ENCODE data around the gene PRRG2. TPM values are rescaled to one million over a fixed set of nuclear protein-coding genes. Genes with fewer than 3 reads are reported as not detected.

Gene PRRG2
- total RNA-seq, 1 experiment from 2014 or later, result 17.0 TPM

GRCh38 chr19:49639401-49640112, 58.4 kb downstream of the PRRG2 start:
- ATAC-seq, result no peak
- Histone ChIP-seq H3K27ac (ENCODE audit: low read length) (peak overlapping the region; percentile 41), H3K9me2 (replicated peaks; ENCODE audit: low read length) (no peaks in the 10 kb centered on the region), H3K9ac (ENCODE audit: low read length) (peak overlapping the region; percentile 78), H2AFZ (ENCODE audit: low read length) (peak overlapping the region; percentile 51), H3K9me3 (ENCODE audit: low read length) (no peaks in the 10 kb centered on the region), H3K27me3 (ENCODE audit: low read length) (no peaks in the 10 kb centered on the region), H3F3A (ENCODE audit: low read length, unreplicated experiment) (peaks cover 3% of the 10 kb centered on the region), H3K36me3 (ENCODE audit: low read depth, low read length) (peaks cover 2% of the 10 kb centered on the region; the same call in 1 of the 2 replicates), H3K4me1 (ENCODE audit: insufficient read depth, low read length) (peaks cover 52% of the 10 kb centered on the region), H3K4me3 (ENCODE audit: low read length) (peak overlapping the region; percentile 75), H4K20me1 (ENCODE audit: low read length) (no peaks in the 10 kb centered on the region), H3K79me2 (ENCODE audit: low read length) (peaks cover 34% of the 10 kb centered on the region), H3K4me2 (ENCODE audit: low read length) (peak overlapping the region; percentile 96)
- no TSS peak for BruUV-seq (replicated peaks)
- ChIA-PET POLR2A (ENCODE audit: unreplicated experiment) (interaction anchor here (0.6 to 1.6 kb wide), 12 partner anchors 22 to 497 kb away, joined by 3 to 21 read pairs (median 4); partner anchors contain the start of genes BCL2L12, IRF3, NOSIP and RCN3), CTCF (interaction anchor here (0.7 to 1.0 kb wide), 4 partner anchors 37 to 92 kb away, joined by 3 to 4 read pairs (median 4); no protein-coding TSS in a partner anchor)
- no peak for DNase-seq
- TF ChIP-seq EZH2 (IDR thresholded peaks at IDR 0.05; ENCODE audit: low read length, unreplicated experiment) (no peak), EZH2phosphoT487 (IDR thresholded peaks at IDR 0.05; ENCODE audit: borderline replicate concordance, low read length) (no peak), CTCF (conservative IDR thresholded peaks at IDR 0.05; ENCODE audit: low read depth, low read length) (no peak)
- intact Hi-C loops (cut with micrococcal nuclease), result loop anchor here (1.0 to 2.0 kb wide), 5 partner anchors 25 to 143 kb away; partner anchors contain the start of genes BCL2L12, IRF3 and RPS11

- ATAC-seq, result peak; percentile 65
- ChIA-PET CTCF (interaction anchor here (0.7 to 1.0 kb wide), 4 partner anchors 36 to 93 kb away, joined by 3 to 4 read pairs (median 4); no protein-coding TSS in a partner anchor), POLR2A (ENCODE audit: unreplicated experiment) (interaction anchor here (0.5 to 1.6 kb wide), 17 partner anchors 22 to 505 kb away, joined by 3 to 21 read pairs (median 4); partner anchors contain the start of genes AP2A1, BCL2L12, IRF3 and NOSIP)
- peaks cover 3% of the 10 kb centered on the region for H3F3A ChIP-seq (ENCODE audit: low read length, unreplicated experiment)
- peak within 1 kb of the TSS; percentile 51 for H2AFZ ChIP-seq (ENCODE audit: low read length)
- H3K4me2 ChIP-seq (ENCODE audit: low read length), result peak within 1 kb of the TSS; percentile 96
- no peak for TF ChIP-seq EZH2phosphoT487 (IDR thresholded peaks at IDR 0.05; ENCODE audit: borderline replicate concordance, low read length)
- no peak for TF ChIP-seq CTCF (conservative IDR thresholded peaks at IDR 0.05; ENCODE audit: low read depth, low read length)
- no peak for TF ChIP-seq EZH2 (IDR thresholded peaks at IDR 0.05; ENCODE audit: low read length, unreplicated experiment)
- peaks cover 3% of the 10 kb centered on the region; the same call in 1 of the 2 replicates for H3K36me3 ChIP-seq (ENCODE audit: low read depth, low read length)
- H3K9ac ChIP-seq (ENCODE audit: low read length), result peak within 1 kb of the TSS; percentile 95
- intact Hi-C loops (cut with micrococcal nuclease), result loop anchor here (1.0 to 2.0 kb wide), 5 partner anchors 25 to 144 kb away; partner anchors contain the start of genes BCL2L12, IRF3 and RPS11
- peak within 1 kb of the TSS; percentile 75 for H3K4me3 ChIP-seq (ENCODE audit: low read length)
- peaks cover 52% of the 10 kb centered on the region for H3K4me1 ChIP-seq (ENCODE audit: insufficient read depth, low read length)
- H4K20me1 ChIP-seq (ENCODE audit: low read length), result no peaks in the 10 kb centered on the region
- no TSS peak for BruUV-seq (replicated peaks)
- no peaks in the 10 kb centered on the region for H3K27me3 ChIP-seq (ENCODE audit: low read length)
- peak; percentile 100 for DNase-seq
- H3K9me2 ChIP-seq (replicated peaks; ENCODE audit: low read length), result no peaks in the 10 kb centered on the region
- H3K9me3 ChIP-seq (ENCODE audit: low read length), result no peaks in the 10 kb centered on the region
- H3K27ac ChIP-seq (ENCODE audit: low read length), result peak within 1 kb of the TSS; percentile 97
- peaks cover 42% of the 10 kb centered on the region for H3K79me2 ChIP-seq (ENCODE audit: low read length)
Measured at GRCh38 chr19:49640113-49640898, 59.2 kb downstream of the PRRG2 start, which contains the start of gene RRAS. Gene RRAS, minus strand, starts transcription at chr19:49640143. Its CDS starts 45 bp downstream, at chr19:49640098.

Other genes with a start within 250 kb of the PRRG2 start
- not detected in 2 replicates for gene CD37, start 245.9 kb upstream of the PRRG2 start, total RNA-seq (2014; rRNA removed)
- 56.2 and 72.2 TPM in 2 replicates for gene TEAD2, start 218.9 kb upstream of the PRRG2 start, total RNA-seq (2014; rRNA removed)
- gene DKKL1, start 217.4 kb upstream of the PRRG2 start, total RNA-seq (2014; rRNA removed), result 2.4 and 4.2 TPM in 2 replicates
- gene KASH5, start 193.1 kb upstream of the PRRG2 start, total RNA-seq (2014; rRNA removed), result not detected in 2 replicates
- not detected in 2 replicates for gene PTH2, start 157.9 kb upstream of the PRRG2 start, total RNA-seq (2014; rRNA removed)
- not detected in 2 replicates for gene GFY, start 155.9 kb upstream of the PRRG2 start, total RNA-seq (2014; rRNA removed)
- gene SLC17A7, start 139.8 kb upstream of the PRRG2 start, total RNA-seq (2014; rRNA removed), result 0.11 TPM in 1 of 2 replicates, not detected in the other
- 171 and 200 TPM in 2 replicates for gene PIH1D1, start 129.5 kb upstream of the PRRG2 start, total RNA-seq (2014; rRNA removed)
- gene ALDH16A1, start 128.1 kb upstream of the PRRG2 start, total RNA-seq (2014; rRNA removed), result not detected in 2 replicates
- gene FLT3LG, start 107.1 kb upstream of the PRRG2 start, total RNA-seq (2014; rRNA removed), result 0.18 and 2.8 TPM in 2 replicates
- 3,023 and 3,169 TPM in 2 replicates for gene RPL13A, start 93.7 kb upstream of the PRRG2 start, total RNA-seq (2014; rRNA removed)
- 3,913 and 5,174 TPM in 2 replicates for gene RPS11, start 84.9 kb upstream of the PRRG2 start, total RNA-seq (2014; rRNA removed)
- gene FCGRT, start 68.7 kb upstream of the PRRG2 start, total RNA-seq (2014; rRNA removed), result 46.3 and 46.7 TPM in 2 replicates
- 33.7 and 70.4 TPM in 2 replicates for gene RCN3, start 53.3 kb upstream of the PRRG2 start, total RNA-seq (2014; rRNA removed)
- gene NOSIP, start 760 bp upstream of the PRRG2 start, total RNA-seq (2014; rRNA removed), result 195 and 214 TPM in 2 replicates
- 14.6 and 25.7 TPM in 2 replicates for gene PRR12, start 9.9 kb downstream of the PRRG2 start, total RNA-seq (2014; rRNA removed)
- gene RRAS, start 58.8 kb downstream of the PRRG2 start, total RNA-seq (2014; rRNA removed), result 24.0 and 32.0 TPM in 2 replicates
- gene SCAF1, start 60.9 kb downstream of the PRRG2 start, total RNA-seq (2014; rRNA removed), result 46.8 and 78.6 TPM in 2 replicates
- gene IRF3, start 84.5 kb downstream of the PRRG2 start, total RNA-seq (2014; rRNA removed), result 223 and 236 TPM in 2 replicates
- gene BCL2L12, start 84.6 kb downstream of the PRRG2 start, total RNA-seq (2014; rRNA removed), result 82.5 and 104 TPM in 2 replicates
- gene PRMT1, start 96.0 kb downstream of the PRRG2 start, total RNA-seq (2014; rRNA removed), result 625 and 761 TPM in 2 replicates
- 5.0 and 6.3 TPM in 2 replicates for gene ADM5, start 108.3 kb downstream of the PRRG2 start, total RNA-seq (2014; rRNA removed)
- 11.5 and 13.6 TPM in 2 replicates for gene CPT1C, start 109.8 kb downstream of the PRRG2 start, total RNA-seq (2014; rRNA removed)
- not detected in 2 replicates for gene TSKS, start 182.0 kb downstream of the PRRG2 start, total RNA-seq (2014; rRNA removed)
- 143 and 159 TPM in 2 replicates for gene AP2A1, start 185.7 kb downstream of the PRRG2 start, total RNA-seq (2014; rRNA removed)
- gene FUZ, start 232.0 kb downstream of the PRRG2 start, total RNA-seq (2014; rRNA removed), result 9.4 and 10.9 TPM in 2 replicates
- gene MED25, start 237.0 kb downstream of the PRRG2 start, total RNA-seq (2014; rRNA removed), result 47.5 and 54.9 TPM in 2 replicates